Activated T-cell treated with anti-CD3 and anti-CD28 coated beads for 4 hours (primary cell): ENCODE data around the gene ASGR2.
"Not testable (repeated sequence)": the region's sequence is repeated elsewhere in the genome, so short reads cannot be mapped to it uniquely, and the experiment has no call there.

Experiments used
- DNase-seq: peaks from one replicate; pipeline ENCODE4 v3.0.0-alpha.2; 2020

Gene ASGR2

GRCh38 chr17:7098802-7099459, 15.7 kb downstream of the ASGR2 start:
- DNase-seq, result no peak

GRCh38 chr17:7097940-7098339, 16.7 kb downstream of the ASGR2 start:
- DNase-seq, result no peak

DNA sequence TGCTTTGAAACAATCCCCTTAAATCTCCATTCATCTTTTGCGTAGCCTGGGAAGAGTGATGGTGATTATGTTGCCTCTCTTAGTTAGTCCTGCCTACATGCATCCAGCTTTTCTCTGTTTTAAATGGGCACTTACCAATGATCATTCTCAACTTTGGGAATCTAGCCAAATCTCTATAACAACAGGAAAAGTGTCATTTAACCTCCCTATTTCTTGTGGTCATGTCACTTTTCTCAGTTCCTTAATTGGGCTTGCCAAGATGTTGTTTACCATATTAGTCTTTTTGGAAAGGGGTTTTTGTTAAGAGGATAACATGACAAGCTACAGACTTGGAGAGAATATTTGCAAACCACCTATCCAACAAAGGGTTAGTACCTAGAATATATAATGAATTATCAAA, 19.0 kb downstream of the ASGR2 start:
- DNase-seq, result no peak

- no peak for DNase-seq
Measured at GRCh38 chr17:7094652-7095019, 20.0 kb downstream of the ASGR2 start.

- DNase-seq, result not testable (repeated sequence)
Measured at GRCh38 chr17:7091311-7092005, 23.2 kb downstream of the ASGR2 start.

DNA sequence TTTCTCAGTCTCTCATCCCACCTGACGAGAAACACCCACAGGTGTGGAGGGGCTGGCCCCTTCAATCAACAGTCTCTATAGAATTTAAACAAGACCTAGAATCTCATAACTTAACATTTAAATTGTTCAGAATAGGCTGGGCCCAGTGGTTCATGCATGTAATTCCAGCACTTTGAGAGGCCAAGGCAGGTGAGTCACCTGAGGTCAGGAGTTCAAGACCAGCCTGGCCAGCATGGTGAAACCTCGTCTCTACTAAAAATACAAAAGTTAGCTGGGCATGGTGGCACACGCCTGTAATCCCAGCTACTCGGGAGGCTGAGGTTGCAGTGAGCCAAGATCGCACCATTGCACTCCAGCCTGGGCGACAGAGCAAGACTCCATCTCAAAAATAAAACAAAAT, 25.1 kb downstream of the ASGR2 start:
- DNase-seq, result not testable (repeated sequence)

- not testable (repeated sequence) for DNase-seq
Measured at GRCh38 chr17:7088442-7088841, 26.2 kb downstream of the ASGR2 start.

GRCh38 chr17:7084088-7084487, 30.5 kb downstream of the ASGR2 start:
- no peak for DNase-seq

DNA sequence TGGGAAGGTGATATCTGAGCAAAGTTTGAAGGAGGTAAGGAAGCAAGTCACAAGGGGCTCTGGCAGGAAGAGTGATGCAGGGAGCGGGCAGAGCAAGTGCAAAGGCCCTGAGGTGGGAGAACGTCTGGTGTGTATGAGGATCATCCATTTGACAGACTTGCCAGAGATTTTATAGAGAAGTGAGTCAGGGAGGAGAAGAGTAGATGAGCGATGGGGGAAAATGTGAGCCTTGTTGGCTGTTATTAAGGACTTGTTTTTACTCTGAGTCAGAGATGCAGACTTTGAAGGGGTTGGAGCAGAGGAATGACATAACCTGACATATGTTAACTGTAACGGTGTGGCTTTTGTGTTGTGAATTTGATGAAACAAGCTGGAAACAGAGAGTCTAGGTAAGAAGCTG, 31.0 kb downstream of the ASGR2 start:
- DNase-seq, result no peak

GRCh38 chr17:7081341-7082062, 33.1 kb downstream of the ASGR2 start:
- no peak for DNase-seq

DNA sequence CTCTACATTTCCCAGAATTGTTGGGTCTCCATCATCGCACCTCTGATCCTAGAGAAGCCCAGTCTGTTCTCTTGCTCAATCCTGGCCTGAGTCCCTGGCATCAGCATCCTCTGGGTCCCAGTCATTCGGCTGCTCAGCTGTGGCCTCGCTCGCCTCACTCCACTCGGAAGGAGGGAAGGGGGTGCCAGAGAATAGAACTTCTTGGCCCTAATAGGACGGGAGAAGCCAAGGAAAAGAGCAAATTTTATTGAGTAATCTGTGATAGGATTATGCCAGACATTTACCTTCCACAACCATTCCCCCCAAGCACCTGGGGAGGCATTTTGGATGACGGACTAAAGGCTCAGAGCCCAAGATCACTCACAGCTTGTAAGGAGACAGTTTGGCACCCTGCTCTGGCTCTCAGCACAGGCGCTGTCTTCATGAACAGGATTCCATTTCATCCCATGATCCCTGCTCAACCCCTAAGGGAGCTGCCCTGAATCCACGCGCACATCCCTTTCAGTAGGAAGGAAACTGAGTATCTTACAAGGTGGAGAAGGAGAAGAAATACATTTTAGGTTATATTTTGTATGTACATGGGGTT, 34.1 kb downstream of the ASGR2 start:
- no peak for DNase-seq

- DNase-seq, result no peak
Measured at GRCh38 chr17:7079581-7080455, 34.8 kb downstream of the ASGR2 start, which contains the start of gene CLEC10A. CLEC10A (minus strand) TSS chr17:7080251; CDS start chr17:7078812, 1,439 bp downstream.

GRCh38 chr17:7078711-7079110, 35.9 kb downstream of the ASGR2 start:
- no peak for DNase-seq

DNA sequence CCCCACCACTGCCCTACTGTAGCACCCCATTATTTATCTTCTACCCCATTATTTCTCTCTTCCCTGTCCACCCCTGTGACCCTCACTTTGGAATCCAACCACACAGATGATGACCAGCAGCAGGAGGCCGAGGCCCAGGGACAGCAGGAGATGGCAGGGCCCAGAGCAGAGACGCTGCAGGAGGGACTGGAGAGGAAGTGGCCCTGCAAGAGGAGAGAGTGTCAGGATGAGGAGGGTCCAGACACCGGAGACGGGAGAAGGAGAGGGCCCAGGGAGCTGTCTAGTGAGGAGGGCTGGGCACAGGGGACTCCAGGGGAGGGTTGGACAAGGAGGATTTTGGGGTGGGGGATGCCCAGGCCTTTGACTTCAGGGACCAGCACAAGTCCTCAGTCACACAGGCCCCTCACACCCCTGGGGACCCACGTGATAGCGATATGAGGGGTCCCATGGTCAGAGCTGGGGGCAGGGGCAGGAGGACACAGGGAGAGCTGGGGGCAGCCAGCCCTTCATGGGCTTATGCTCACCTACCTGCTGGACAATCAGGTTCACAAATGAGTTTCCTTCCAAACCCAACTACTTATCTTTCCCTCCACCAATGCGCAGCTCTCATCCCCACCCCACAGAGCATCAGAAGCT, 36.6 kb downstream of the ASGR2 start:
- no peak for DNase-seq

DNA sequence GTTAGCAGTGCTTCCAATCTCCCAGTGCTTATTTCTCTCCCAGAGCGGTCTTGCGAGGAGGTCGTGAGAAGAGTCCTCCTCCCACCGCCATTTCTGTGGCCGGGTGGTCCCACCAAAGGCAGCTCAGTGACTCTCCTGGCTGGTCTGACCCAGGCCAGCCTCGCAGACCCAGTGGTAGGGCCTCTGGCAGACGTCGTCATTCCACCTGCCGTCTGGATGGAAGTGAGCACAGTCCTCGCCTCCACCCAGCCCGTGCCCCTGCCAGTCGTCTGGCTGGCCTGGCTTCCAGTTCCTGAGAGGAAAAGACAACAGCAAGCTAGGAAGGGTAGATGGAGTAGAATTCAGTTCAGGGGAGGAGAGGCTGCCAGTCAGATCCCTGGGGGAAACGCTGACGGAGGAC, 39.7 kb downstream of the ASGR2 start:
- DNase-seq, result no peak

DNA sequence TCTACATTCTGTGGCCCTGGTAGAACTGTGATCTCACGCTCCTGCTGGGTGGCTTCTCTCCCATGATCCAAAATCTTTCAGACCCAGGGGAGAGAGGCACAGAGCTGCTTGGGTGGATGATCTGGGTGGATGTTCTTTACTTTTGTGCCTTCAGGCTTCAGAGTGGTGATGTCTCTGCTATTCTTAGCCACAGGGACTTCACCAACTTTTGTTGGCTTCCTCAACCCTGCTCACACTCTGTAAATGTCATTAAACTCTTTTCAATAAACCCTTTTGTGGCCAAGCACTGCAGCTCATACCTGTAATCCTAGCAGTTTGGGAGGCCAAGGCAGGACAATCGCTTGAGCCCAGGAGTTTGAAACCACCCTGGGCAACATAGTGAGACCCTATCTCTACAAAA, 42.2 kb downstream of the ASGR2 start:
- DNase-seq, result no peak

- no peak for DNase-seq
Measured at GRCh38 chr17:7070712-7071111, 43.9 kb downstream of the ASGR2 start.

GRCh38 chr17:7068268-7068667, 46.4 kb downstream of the ASGR2 start:
- DNase-seq, result no peak

DNA sequence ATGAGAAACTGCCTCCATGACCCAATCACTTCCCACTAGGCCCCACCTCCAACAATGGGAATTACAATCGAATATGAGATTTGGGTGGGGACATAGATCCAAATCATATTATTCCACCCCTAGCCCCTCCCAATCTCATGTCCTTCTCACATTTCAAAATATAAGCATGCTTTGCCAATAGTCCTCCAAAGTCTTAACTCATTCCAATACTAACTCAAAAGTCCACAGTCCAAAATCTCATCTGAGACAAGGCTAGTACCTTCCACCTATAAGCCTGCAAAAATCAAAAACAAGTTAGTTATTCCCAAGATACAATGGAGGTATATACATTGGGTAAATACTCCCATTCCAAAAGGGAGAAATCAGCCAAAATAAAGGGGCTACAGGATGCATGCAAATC, 47.4 kb downstream of the ASGR2 start:
- no peak for DNase-seq

DNA sequence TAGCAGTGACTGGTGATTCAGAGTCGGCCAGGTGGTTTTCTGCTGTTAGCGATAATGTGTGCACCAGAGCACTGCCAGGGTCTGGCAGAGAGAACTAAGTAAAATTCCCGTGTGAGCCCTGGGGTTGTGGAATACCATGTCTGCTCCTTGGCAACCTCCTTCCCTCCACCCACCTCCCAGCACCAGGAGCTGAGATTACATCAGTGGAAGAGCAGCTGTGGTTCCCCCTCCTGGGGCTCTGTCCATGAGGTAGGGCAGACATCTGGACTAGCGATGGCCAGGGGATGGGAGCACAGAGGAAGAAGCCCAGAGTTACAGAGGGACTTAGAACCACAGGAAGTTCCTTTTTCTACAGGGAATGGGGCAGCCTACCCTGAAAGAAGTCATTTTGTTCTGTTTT, 50.4 kb downstream of the ASGR2 start:
- no peak for DNase-seq

DNA sequence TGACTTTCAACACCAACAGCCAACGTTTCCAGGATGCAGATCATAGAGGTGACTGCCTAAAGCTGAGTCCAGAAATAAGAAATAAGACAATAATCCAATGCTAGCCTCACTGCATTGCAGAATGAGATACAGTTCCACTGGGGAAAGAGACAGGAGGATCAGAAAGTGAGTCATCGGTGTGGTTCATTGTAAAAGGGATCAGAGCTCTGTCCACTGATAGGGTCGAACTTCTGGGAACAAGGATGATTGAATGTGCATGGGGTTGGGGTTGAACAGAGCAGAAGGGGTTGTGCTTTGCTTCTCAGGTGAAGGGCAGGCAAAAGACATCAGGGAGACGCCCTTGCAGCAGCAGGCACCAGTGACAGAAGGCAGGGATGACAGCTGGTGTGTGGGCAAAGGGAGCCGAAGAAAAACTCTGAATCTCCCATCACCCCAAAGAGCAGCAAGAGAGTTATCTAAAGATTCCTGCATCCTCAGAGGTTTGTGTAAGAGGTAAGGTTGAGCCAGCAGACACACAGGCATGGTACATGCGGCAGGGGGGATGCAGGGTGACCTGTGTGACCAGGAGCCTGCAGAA, 51.0 kb downstream of the ASGR2 start:
- no peak for DNase-seq
